Measurements from ENCODE around the gene SASH1. TPM values are rescaled to one million over a fixed set of nuclear protein-coding genes. Genes with fewer than 3 reads are reported as not detected.

Gene SASH1
- total RNA-seq, 1 experiment from 2014 or later = 33.2 TPM

DNA sequence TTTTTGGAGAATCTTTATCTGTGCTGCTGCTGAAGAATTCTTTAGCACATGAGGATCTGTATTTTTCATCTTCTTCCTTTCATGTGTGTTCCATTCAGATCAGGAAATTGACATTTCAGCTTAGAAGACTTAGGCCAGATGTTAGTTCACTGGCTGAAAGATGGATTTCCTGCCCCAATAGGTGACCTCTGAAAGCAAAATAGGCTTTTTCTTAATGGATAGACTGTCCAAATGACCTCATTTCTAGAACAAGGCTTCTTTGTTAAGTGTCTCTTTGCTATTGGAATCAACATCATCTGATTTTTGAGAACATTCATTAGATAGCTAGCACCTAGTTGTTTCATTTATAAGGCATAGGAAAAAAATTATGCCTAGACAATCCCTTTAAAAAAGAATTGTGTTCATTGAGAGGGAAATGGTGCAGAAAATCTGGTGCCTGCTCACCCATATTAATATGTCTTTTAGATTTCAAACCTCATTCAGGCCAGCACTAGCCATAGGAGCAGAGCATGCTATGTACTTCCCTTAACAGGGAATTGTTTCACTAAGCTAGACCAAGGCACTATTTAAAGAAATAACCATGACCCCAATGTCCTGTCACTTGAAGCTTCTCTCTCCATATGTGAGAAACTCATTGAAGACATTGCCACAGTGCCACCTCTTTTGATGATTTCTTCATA, 13.6 kb upstream of the SASH1 start:
- Mint-ChIP-seq H3K9me3 (no peaks in the 10 kb centered on the region), H3K4me1 (peaks cover 7 to 10% of the 10 kb centered on the region in 2 experiments), H3K27me3 (ENCODE audit: low read depth) (no peaks in the 10 kb centered on the region), H3K4me3 (no peak overlapping the region), H3K36me3 (ENCODE audit: insufficient read depth in 1 of 3, low read depth in 3 of 3) (no peaks in the 10 kb centered on the region), H3K27ac (no peak overlapping the region)
- no peaks in the 10 kb centered on the region for H3K27me3 ChIP-seq (ENCODE audit: insufficient read depth, low read length)
- no peak overlapping the region for H4K91ac ChIP-seq (ENCODE audit: insufficient read length, low read depth, low read length)
- no peak overlapping the region for H4K8ac ChIP-seq (replicated peaks; ENCODE audit: insufficient read length, low read depth, low read length)
- no peak overlapping the region for H2AK5ac ChIP-seq (ENCODE audit: insufficient read length, low read length)
- H3K79me2 ChIP-seq (ENCODE audit: insufficient read depth, low read length) = no peaks in the 10 kb centered on the region
- H2BK15ac ChIP-seq (ENCODE audit: low read depth, low read length) = no peak overlapping the region
- no peak overlapping the region for H3K9ac ChIP-seq (ENCODE audit: extremely low read depth, insufficient read length, low read length)
- no peak overlapping the region for H3K56ac ChIP-seq (ENCODE audit: insufficient read length, low read depth, low read length)
- no peak overlapping the region for H2BK120ac ChIP-seq (ENCODE audit: low read depth, low read length, poor library complexity, severe bottlenecking)
- no peaks in the 10 kb centered on the region for H4K20me1 ChIP-seq (ENCODE audit: control insufficient read depth, insufficient read depth, insufficient read length)
- H2AFZ ChIP-seq (ENCODE audit: low read length) = no peak overlapping the region
- H3K23me2 ChIP-seq (ENCODE audit: insufficient read length, low read depth, low read length, poor library complexity, severe bottlenecking) = no peaks in the 10 kb centered on the region
- no peaks in the 10 kb centered on the region for H3K4me1 ChIP-seq (ENCODE audit: insufficient read depth, low read length)
- H2BK5ac ChIP-seq (ENCODE audit: insufficient read length, low read length) = no peak overlapping the region
- H3K79me1 ChIP-seq (ENCODE audit: insufficient read depth, low read depth, low read length, poor library complexity, severe bottlenecking) = no peaks in the 10 kb centered on the region
- H3K27ac ChIP-seq (ENCODE audit: insufficient read length, low read depth, low read length) = no peak overlapping the region
- DNase-seq = no peak
- no peak overlapping the region for H3K23ac ChIP-seq (ENCODE audit: insufficient read length, low read depth, low read length)
- TF ChIP-seq, protein P1, sequence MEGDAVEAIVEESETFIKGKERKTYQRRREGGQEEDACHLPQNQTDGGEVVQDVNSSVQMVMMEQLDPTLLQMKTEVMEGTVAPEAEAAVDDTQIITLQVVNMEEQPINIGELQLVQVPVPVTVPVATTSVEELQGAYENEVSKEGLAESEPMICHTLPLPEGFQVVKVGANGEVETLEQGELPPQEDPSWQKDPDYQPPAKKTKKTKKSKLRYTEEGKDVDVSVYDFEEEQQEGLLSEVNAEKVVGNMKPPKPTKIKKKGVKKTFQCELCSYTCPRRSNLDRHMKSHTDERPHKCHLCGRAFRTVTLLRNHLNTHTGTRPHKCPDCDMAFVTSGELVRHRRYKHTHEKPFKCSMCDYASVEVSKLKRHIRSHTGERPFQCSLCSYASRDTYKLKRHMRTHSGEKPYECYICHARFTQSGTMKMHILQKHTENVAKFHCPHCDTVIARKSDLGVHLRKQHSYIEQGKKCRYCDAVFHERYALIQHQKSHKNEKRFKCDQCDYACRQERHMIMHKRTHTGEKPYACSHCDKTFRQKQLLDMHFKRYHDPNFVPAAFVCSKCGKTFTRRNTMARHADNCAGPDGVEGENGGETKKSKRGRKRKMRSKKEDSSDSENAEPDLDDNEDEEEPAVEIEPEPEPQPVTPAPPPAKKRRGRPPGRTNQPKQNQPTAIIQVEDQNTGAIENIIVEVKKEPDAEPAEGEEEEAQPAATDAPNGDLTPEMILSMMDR (conservative IDR thresholded peaks at IDR 0.05) = no peak
- no peak overlapping the region for H3K4me2 ChIP-seq (ENCODE audit: insufficient read depth, insufficient read length, low read length)
- no peaks in the 10 kb centered on the region for H3K9me3 ChIP-seq (ENCODE audit: control insufficient read depth, low read depth, low read length)
- H4K5ac ChIP-seq (ENCODE audit: insufficient read length, low read depth, low read length) = no peak overlapping the region
- no peak overlapping the region for H2BK12ac ChIP-seq (ENCODE audit: insufficient read length, low read depth, low read length)
- no peak overlapping the region for H3T11ph ChIP-seq (ENCODE audit: low read length)
- no peak overlapping the region for H3K14ac ChIP-seq (ENCODE audit: insufficient read depth, low read length)
- no peak overlapping the region for H2BK20ac ChIP-seq (ENCODE audit: low read depth, low read length, poor library complexity, severe bottlenecking)
- H3K4ac ChIP-seq (ENCODE audit: low read depth, low read length) = no peak overlapping the region
- no peak overlapping the region for H3K18ac ChIP-seq (ENCODE audit: insufficient read length, low read depth, low read length)
